GM19397 (cell line): ENCODE data around the gene AADAC.
"Not testable (repeated sequence)": the region's sequence is repeated elsewhere in the genome, so short reads cannot be mapped to it uniquely, and the experiment has no call there.

Experiments
- ATAC-seq: cut with Tn5 transposase; IDR thresholded peaks from one replicate; pipeline ENCODE4 v1.9.1; 2021; ENCODE audit warnings: mild to moderate bottlenecking, moderate library complexity; ENCODE audit not compliant: unreplicated experiment

AADAC gene, protein sequence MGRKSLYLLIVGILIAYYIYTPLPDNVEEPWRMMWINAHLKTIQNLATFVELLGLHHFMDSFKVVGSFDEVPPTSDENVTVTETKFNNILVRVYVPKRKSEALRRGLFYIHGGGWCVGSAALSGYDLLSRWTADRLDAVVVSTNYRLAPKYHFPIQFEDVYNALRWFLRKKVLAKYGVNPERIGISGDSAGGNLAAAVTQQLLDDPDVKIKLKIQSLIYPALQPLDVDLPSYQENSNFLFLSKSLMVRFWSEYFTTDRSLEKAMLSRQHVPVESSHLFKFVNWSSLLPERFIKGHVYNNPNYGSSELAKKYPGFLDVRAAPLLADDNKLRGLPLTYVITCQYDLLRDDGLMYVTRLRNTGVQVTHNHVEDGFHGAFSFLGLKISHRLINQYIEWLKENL

DNA sequence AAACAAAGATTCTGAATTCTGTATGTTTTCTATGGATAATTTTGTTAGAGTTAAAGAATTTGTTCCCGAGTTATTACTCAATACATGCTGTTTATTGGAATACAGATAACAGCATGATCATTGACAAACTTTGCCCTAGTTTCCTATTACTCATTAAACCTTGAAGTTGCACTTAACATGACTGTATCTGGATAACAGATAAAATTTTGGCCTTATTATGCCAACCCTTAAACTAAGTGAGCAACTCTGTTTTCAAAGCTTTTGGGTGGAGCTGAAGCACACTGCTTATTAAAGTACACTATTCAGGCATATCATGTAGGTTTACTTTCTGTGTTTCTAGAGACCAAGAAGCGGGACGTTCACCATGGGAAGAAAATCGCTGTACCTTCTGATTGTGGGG, at the start of gene AADAC:
Gene AADAC, plus strand, starts transcription at position 318 of the 400 bp plus-strand sequence. Its CDS starts 47 bp downstream, at position 365.
- no peak for ATAC-seq

DNA sequence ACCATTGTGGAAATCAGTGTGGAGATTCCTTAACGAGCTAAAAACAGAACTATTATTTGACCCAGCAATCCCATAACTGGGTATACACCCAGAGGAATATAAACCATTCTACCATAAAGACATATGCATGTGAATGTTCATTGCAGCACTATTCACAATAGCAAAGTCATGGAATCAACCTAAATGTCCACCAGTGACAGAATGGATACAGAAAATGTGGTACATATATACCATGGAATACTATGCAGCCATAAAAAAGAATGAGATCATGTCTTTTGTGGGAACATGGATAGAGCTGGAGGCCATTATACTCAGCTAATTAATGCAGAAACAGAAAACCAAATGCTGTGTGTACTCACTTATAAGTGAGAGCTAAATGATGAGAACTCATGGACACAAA, 49.2 kb upstream of the AADAC start:
- ATAC-seq: not testable (repeated sequence)

DNA sequence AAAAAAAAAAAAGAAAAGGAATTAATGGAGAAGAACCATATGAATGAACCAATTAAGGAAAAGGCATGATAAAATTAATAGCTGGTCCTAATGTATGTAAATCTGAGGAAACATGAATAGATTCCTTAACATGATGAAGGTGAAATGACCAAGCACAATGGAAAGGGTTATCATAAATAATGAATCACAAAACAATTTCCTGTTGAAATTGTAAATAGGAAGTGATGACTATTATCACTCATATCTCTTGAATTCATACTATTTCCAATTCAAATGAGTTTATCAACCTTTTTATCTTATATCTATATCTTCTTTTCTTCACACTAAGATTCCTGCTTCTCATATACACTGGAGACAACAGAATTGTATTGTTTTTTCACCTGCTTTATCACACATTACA, 48.2 kb upstream of the AADAC start:
- no peak for ATAC-seq

GRCh38 chr3:151766454-151766853, 47.5 kb upstream of the AADAC start:
- ATAC-seq: no peak

- no peak for ATAC-seq
Measured at GRCh38 chr3:151768393-151768930, 45.5 kb upstream of the AADAC start.

DNA sequence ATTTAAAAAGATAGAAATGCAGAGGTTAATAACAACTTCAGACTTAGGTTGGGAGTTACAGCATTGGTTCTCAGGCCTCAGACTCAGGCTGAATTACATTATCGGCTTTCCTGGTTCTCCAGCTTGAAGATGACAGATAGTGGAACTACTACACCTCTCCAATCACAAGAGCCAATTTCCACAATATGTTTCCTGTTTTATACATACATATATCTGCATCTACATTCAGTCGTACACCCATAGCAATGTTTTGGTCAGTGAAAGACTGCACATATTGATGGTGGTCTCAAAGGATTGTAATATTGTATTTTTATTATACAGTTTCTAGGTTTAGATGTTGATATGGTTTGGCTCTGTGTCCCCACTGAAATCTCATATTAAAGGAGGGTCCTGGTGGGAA, 44.7 kb upstream of the AADAC start:
- ATAC-seq: no peak

DNA sequence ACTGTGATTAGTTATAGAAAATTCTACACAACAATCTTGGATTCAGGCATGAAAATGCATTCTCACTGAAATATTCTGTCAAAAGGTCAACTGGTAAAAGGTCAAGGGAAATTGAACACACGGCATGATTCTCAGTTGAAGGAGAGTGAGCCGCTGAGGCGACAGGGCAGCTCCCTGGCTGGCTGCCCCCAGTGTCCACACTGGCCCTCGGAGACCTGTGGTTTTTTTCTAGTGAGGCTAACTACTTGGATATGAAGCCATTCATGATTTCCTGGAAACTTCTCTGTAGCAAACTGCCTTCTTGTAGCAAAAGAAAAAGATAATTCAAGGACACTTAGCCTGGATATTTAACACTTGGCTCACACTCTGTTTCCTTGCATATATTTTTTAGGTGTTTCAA, 43.0 kb upstream of the AADAC start:
- no peak for ATAC-seq

DNA sequence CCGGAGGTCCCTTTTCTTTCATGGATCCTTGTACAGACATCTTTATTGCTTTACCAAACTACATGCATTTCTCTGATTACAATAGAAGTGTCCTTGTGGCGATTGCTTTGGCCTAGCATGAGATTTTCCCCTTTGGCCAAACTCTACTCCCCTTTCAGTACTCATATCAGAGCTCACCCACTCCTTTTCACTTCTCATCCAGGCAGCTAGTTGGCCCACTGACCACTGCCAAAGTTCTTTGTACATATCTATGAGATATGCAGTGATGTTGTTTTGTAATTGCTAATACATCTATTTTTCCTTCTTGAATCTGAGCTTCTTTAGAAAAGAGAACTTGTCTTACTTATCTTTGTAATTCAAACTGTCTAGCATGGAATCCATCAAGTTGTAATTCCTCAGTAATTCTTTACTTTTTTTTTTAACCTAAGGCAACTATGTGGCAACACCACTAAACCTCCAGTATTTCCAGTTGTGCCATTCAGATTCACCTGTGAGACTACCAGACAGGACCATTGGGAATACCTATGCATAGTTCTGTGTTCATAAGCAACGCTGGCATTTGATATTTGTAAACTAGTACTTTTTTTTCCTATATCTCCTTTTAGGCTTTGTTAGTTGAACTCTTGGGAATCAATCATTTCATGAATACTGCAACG, 41.0 kb upstream of the AADAC start:
- no peak for ATAC-seq

GRCh38 chr3:151774235-151774634, 39.7 kb upstream of the AADAC start:
- ATAC-seq: no peak

- no peak for ATAC-seq
Measured at GRCh38 chr3:151774910-151775309, 39.0 kb upstream of the AADAC start.

DNA sequence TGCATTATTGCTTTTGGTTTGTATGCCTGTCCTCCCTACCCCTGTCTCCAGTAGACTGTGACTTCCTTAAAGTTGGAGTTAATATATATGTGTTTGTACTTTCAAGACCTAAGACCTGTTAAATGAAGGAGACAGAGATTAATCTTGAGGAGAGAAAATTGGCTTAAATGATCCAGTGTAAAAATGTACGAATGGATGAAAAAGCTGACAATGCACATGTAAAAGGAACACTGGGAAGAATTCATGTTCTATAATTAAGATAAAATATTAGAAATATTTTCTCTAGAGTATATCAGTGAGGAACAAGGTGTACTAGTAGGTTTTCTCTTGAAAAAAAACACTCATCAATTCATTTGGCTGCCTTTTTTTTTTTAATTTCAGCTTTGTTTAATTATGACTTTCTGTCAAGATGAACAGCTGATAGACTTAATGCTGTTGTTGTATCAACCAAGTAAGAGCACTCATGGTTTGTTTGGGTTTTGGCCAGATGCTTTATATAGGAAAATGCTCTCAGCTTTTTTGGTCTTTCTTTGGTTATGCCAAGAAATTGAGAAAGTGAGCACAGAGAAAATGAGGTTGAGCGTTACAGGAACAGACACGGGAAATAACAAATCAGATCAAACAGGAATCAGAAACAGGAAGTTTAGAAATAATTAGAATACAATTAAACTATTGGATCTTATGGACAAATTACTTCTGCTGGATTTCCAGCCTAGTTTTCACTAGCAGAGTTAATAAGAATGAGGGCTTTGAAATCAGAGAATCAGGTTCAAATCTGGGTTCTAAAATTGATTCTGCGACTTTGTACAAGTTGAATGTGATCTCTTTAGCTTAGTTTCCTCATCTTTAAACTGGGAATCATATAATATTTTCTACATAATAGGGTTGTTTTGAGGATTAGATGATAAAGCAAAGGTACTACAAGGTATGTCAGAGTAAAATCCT, 38.3 kb upstream of the AADAC start:
- ATAC-seq: no peak

DNA sequence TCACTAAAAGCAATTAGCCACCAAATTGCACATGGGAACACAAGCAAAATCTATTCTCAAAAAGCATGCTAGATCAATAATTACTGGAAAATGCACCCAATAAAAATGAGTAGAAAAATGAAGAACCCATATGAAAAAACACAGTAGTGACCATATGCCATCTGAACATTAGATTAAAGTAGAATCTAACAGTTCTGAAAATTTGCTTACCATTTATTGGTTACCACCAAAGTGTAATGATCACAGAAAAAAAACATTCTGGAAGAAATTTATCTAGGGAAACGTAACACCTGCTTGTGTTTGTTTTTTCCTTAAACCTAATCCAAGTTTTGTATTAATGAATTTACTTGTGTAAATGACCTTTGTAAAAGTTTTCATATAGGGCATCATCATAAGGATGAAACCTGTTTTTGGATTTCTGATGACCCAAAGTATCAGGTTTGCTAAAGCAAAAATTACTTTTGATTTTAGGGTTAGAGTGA, 37.6 kb upstream of the AADAC start:
- no peak for ATAC-seq

DNA sequence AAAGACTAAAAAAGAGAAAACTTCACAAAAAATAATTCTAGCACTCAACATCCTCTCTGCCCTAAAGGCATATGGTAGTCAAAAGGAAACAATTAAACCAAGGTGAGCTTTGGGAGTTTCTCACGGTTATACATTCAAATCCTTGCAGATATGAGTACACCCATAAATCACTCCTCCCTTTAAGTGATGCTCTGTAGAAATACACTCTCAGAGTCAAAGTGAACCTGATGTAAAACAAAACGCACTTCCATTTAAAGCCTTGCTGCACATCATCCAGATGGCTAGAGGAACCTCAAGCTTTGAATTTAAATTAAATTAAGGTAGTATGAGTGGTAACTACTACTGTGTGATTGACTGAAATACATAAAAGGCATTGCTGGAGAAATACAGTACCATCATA, 36.0 kb upstream of the AADAC start:
- no peak for ATAC-seq

GRCh38 chr3:151787626-151788025, 26.3 kb upstream of the AADAC start:
- no peak for ATAC-seq

GRCh38 chr3:151788401-151788800, 25.5 kb upstream of the AADAC start:
- no peak for ATAC-seq

- no peak for ATAC-seq
Measured at GRCh38 chr3:151789853-151790463, 24.0 kb upstream of the AADAC start.

DNA sequence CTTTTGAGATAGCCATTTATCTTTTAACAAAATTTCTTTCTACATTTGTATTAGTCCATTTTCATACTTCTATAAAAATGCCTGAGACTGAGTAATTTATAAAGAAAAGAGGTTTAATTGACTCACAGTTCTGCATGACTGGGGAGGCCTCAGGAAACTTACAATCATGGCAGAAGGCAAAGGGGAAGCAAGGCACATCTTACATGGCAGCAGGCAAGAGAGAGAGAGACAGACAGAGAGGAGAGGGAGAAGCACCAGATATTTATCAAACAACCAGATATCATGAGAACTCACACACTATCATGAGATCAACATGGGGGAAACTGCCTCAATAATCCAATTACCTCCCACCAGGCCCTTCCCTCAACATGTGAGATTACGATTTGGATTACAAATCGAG, 23.2 kb upstream of the AADAC start:
- ATAC-seq: not testable (repeated sequence)

DNA sequence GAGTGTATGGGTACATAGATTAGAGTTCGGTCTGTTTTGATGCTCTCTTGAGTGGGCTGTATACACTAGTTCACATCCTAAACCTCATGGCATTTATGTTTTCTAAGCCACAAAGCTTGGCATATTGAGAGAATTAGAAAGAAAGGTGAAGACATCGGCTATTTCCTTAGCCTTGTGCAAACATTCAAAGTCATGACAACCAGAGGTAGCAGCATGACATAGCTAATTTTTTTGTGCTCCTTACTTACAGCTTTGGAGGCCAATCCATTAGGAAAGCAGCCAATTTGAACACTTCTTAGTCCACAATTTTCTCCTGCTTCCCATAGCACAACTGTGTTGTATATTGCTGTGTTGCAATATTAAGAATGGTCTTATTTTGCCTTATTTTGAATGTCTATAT, 21.5 kb upstream of the AADAC start:
- ATAC-seq: no peak

DNA sequence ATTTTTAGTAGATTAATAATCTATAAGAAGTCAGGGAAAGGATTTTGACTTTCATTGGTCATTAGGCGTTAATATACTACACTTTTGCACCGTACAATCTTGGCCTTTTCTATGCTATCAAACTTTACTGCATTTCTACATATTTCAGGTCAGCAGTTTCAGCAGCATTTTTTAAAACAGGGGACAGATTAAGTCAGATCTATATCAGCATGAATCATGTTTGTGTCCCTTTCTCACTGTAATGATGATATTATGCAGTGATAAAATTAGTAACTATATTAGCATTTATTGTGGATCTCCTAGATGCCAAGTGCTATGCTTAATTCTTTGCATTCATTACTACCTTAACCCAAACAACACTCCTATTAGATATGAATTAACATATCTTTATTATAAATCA, 20.3 kb upstream of the AADAC start:
- ATAC-seq: no peak

GRCh38 chr3:151794080-151794479, 19.8 kb upstream of the AADAC start:
- ATAC-seq: no peak

GRCh38 chr3:151795276-151795675, 18.6 kb upstream of the AADAC start:
- ATAC-seq: no peak
